HG03159 (cell line): ENCODE data around the gene MRPS31.
"Not testable (repeated sequence)": the region's sequence is repeated elsewhere in the genome, so short reads cannot be mapped to it uniquely, and the experiment has no call there.

ENCODE experiments used
- ATAC-seq: cut with Tn5 transposase; IDR thresholded peaks from one replicate; pipeline ENCODE4 v1.9.1; 2021; ENCODE audit warnings: mild to moderate bottlenecking, moderate library complexity; ENCODE audit not compliant: unreplicated experiment

Gene MRPS31

GRCh38 chr13:40789275-40790153 is 18.5 kb upstream of the MRPS31 start, which contains the start of gene SLC25A15:
Gene SLC25A15 (plus strand): TSS chr13:40789611. CDS start chr13:40793227, 3,616 bp downstream.
- ATAC-seq, result peak; percentile 85

- peak; percentile 4 for ATAC-seq
These were observed 17.7 kb upstream of the MRPS31 start for GRCh38 chr13:40788540-40789274.

GRCh38 chr13:40787062-40787461 is 16.1 kb upstream of the MRPS31 start:
- ATAC-seq, result no peak

- no peak for ATAC-seq
These were observed 15.6 kb upstream of the MRPS31 start for GRCh38 chr13:40786568-40786996.

GRCh38 chr13:40784540-40784939 is 13.6 kb upstream of the MRPS31 start:
- ATAC-seq, result no peak

GRCh38 chr13:40782971-40783370 is 12.0 kb upstream of the MRPS31 start:
- not testable (repeated sequence) for ATAC-seq

- no peak for ATAC-seq
These were observed 10.7 kb upstream of the MRPS31 start for GRCh38 chr13:40781717-40782116.

- ATAC-seq, result no peak
These were observed 9.9 kb upstream of the MRPS31 start for GRCh38 chr13:40780822-40781401.

GRCh38 chr13:40779796-40780285 is 8.9 kb upstream of the MRPS31 start:
- ATAC-seq, result no peak

GRCh38 chr13:40779049-40779448 is 8.1 kb upstream of the MRPS31 start:
- no peak for ATAC-seq

GRCh38 chr13:40777809-40778175 is 6.8 kb upstream of the MRPS31 start:
- ATAC-seq, result peak; percentile 13

GRCh38 chr13:40777166-40777808 is 6.3 kb upstream of the MRPS31 start:
- peak; percentile 79 for ATAC-seq

GRCh38 chr13:40776681-40777165 is 5.7 kb upstream of the MRPS31 start:
- peak; percentile 42 for ATAC-seq

GRCh38 chr13:40776232-40776631 is 5.2 kb upstream of the MRPS31 start:
- ATAC-seq, result no peak

- ATAC-seq, result no peak
These were observed 3.7 kb upstream of the MRPS31 start for GRCh38 chr13:40774672-40775071.

- no peak for ATAC-seq
These were observed 1.9 kb upstream of the MRPS31 start for GRCh38 chr13:40772765-40773473.

- ATAC-seq, result no peak
These were observed 419 bp downstream of the MRPS31 start for GRCh38 chr13:40770609-40770933.

- ATAC-seq, result no peak
These were observed 1.0 kb downstream of the MRPS31 start for GRCh38 chr13:40769970-40770369.

GRCh38 chr13:40765602-40766001 is 5.4 kb downstream of the MRPS31 start:
- ATAC-seq, result no peak
